HG03025 (cell line): Measurements from ENCODE around the gene ATOH8.

ENCODE experiments used
- ATAC-seq: cut with Tn5 transposase; IDR thresholded peaks from one replicate; pipeline ENCODE4 v1.9.1; 2021; ENCODE audit warnings: mild to moderate bottlenecking, moderate library complexity; ENCODE audit not compliant: unreplicated experiment, low FRiP score

The ATOH8 gene

DNA sequence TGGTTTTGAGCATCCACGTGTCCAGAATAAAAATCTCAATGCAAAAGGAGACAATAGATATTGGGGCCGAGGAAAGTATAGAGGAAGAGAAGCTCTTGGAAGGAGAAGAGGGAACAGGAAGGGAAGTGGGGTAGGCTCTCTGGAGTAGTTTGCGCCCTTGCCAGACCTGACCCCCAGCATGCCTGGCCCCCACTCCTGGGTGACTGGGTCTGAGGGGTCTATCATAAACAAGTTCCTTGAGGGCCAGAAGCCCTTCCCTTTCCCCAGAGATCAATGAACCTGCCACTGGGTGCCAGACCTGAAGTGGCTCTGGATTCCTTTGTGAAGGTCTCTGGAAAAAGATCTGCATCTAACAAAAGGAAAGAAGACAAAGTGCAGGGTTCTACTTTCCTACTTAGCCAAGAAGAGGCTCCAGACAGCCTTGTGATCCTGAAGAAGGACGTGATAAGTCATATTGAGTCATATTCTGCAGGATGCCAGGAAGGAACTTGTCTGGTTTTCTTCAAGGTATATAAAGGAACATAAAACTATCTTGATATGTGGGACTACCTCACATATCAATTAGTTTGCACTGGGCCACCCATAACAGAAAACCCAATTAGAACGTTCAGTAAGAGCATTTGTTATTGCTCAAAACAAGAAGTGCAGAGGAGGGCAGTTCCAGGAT lies 18.7 kb upstream of the ATOH8 start:
- no peak for ATAC-seq

DNA sequence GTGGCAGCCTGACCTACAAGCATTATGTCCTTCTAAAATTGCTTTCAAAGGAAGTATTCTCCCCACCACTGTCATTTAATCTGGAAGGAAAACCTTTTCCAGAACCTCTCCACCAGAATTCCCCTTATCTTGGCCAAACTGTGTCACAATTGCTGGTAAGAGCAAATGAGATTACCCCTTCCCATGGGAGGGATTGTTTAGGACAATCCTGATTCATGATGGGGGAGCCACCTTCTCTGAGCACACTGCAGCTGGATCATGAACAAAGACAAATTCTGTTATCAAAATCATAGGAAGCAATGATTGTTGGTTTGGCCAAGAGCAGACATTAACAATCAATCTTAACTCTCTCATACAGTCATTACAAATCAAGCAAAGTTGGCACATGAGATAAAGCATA lies 18.1 kb upstream of the ATOH8 start:
- no peak for ATAC-seq

DNA sequence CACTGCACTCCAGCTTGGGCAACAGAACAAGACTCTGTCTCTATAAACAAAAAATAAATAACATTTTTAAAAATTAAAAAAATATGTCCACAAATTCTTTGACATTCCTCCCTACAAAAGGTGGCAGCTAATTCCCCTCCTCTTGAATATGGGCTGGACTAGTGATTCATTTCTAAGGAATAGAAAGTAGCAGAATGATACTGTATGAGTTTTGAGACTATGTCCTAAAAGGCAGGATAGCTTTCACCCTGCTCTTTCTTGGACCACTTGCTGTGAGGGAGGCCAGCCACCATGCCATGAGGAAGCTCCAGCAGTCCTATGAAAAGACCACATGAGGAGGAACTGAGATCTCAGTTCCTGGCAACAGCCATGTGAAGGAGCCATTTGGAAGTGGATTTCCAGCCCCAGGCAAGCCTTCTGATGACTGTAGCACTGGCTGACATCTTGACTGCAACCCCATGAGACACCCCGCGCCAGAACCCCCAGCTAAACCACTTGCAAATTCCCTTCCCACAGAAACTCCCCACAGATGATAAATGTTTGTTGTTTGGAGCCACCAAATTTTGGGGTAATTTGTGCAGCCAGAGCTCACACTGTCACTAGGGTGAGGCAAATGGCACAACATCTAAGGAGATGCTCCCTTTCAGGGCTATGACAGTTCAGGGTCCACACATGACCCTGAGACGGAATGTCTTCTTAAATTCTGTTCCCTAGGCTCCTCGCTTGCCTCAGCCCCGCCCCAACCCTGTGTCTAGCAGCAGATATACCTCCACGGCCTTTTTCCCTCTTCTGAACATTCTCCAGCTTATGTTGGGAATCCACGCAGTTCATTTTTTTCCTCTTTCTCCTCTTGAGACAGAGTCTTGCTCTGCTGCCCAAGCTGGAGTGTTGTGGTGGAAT lies 17.1 kb upstream of the ATOH8 start:
- ATAC-seq = no peak

DNA sequence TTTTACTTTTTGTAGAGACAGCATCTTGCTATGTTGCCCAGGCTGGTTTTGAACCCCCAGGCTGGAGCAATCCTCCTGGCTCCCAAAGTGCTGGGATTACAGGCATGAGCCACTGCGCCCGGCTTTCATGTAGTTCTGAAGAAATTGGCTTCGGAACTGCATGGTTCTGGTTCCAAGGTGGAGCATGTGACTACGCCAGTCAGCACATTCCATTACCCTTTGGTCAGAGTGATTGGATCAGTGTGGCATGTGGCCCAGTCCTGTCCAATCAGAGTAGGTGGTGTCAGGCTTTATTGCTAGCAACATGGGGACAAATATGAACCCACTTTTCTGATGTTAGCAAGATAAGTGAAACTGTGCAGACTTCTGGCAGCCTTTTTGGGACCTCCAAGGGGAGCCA lies 16.3 kb upstream of the ATOH8 start:
- ATAC-seq = no peak

DNA sequence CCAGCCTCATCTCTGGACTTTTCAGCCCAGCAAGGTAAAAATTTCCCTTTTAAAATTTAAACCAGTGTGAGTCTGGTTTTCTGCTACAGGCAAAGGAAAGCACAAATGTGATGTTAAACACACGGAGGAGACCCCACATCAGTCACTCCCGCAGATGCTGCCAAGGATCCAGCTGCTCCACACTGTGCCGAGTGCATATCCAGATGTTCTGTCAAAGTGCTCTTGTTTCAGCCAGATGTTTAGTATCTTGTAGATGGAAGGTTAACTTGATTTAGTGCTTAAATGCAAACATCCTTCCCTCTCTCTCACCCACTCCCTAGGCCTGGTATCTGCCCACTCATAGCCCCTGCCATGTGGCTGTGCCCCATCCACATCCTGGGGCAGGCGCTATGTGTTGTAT lies 15.8 kb upstream of the ATOH8 start:
- ATAC-seq = no peak

- no peak for ATAC-seq
Observed at GRCh38 chr2:85740193-85740592, 13.6 kb upstream of the ATOH8 start.

- no peak for ATAC-seq
Observed at GRCh38 chr2:85741211-85741832, 12.5 kb upstream of the ATOH8 start.

DNA sequence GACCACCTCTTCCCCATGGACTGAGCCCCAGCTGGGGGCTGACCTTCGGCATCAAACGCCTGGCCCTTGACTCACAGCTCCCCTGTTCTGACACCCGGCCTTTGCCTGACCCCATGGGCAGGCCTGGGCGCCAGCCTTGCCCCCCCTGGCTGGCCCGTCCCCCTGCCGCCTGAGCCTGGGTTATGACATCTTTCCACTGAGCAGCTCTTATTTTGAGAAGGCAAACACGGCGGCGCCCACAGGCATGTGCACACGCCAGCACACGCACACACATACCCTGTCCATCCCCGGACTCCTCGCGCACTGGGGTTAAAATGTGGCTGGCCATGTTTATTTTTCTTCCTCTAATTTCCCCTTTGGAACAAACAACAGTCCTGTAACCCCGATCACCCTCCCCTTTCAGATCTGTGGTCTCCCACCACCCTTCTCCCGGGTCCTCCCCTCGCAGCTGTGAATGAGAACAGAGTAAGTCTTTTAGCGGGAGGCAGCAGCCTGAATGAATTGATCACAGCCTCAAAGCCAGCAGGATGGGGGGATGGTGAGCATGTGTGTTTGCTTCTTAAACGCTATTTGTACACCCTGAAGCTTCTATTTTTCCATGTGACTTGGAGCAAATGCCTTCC lies 11.8 kb upstream of the ATOH8 start:
- ATAC-seq = no peak

- ATAC-seq = no peak
Observed at GRCh38 chr2:85743304-85743978, 10.3 kb upstream of the ATOH8 start.

DNA sequence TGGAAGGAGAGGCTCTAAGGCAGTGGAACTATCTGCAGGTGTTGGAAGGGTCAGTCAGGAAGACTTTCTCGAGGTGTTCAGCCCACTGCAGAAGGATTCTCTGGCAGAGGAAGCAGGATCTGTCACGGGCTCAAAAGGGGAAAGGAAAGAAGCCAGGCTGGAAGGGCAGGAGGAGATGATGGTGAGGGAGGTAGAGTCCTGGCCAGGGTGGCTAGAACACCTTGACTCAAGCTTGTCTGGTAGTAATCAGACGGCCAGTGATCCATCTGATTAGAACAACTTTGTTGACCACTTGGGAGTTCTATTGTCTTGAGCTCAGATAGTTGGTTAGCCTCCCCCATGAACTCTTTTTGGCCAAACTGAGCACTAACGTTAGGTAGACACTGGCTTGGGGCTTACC lies 9.7 kb upstream of the ATOH8 start:
- ATAC-seq = no peak

DNA sequence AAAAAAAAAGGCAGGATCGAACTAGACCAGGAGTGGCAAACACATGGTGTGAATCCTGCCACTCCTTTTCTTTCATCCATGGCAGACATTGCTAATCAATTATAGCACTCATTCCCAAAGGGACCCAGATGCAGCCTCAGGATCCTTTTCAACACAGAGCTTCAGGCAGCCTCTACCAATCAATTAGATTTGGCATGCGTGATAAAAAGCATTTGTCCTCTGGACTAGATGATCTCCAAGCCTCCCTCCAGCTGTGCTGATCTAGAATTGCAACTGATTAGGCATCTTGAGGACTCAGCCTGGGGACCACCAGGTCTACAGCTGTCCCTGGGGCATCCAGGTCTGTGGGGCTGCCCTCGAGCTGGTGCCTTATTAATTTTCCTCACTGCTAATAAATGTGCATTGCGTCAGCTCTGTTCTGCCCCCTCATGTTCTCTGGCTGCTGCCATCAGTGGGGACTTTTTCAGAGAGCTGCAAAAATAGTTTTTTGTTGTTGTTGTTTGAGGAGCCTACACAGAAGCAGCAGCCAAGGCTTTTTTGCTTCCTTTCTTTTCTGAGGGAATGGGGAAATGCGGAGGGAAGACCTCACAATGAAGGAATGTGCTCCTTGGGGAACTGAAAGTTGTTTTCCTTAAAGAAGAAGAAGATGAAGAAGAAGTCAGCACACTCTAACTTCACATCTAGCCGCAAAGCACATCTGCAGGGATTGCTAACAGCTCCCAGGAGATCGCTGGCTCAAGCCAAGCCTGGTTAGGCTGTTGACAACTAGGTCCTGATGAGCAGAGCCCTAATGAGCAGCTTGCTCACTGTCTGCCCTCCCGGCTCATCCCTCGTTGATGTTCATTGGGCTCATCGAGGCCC lies 8.8 kb upstream of the ATOH8 start:
- no peak for ATAC-seq

- ATAC-seq = no peak
Observed at GRCh38 chr2:85745619-85746018, 8.2 kb upstream of the ATOH8 start.

DNA sequence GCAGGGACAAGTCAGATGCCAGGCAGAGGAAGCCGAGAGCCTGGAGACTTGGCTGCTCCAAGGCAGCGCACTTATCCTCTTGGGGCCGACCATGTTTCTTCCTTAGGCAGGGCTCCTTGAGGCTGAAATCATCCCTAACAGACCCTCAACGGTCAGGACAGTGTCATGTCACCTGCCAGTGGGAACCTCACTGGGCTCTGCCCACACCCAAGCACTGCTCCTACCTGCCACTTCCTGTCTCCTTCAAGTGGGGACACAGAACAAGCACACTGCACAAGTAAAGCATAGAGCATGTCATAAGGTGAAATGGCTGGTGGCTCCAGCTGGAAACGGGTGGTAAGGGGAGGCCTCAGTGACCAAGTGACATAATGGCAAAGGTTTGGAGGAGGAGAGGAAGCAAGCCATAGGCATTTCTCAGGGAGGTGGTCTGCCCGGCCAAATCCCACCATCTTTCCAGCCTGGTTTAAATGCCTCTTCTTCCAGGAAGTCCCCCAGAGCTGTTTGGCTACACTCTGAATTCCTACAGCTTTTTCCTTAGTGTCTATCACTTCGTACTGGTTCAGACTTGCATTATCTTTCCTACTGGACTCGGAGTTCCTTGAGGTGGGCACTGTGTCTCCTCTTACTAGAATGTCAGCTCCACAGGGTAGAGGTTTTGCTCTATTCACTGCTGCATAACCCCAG lies 7.3 kb upstream of the ATOH8 start:
- no peak for ATAC-seq

- ATAC-seq = no peak
Observed at GRCh38 chr2:85747441-85747840, 6.3 kb upstream of the ATOH8 start.

- ATAC-seq = no peak
Observed at GRCh38 chr2:85748039-85748734, 5.6 kb upstream of the ATOH8 start.

DNA sequence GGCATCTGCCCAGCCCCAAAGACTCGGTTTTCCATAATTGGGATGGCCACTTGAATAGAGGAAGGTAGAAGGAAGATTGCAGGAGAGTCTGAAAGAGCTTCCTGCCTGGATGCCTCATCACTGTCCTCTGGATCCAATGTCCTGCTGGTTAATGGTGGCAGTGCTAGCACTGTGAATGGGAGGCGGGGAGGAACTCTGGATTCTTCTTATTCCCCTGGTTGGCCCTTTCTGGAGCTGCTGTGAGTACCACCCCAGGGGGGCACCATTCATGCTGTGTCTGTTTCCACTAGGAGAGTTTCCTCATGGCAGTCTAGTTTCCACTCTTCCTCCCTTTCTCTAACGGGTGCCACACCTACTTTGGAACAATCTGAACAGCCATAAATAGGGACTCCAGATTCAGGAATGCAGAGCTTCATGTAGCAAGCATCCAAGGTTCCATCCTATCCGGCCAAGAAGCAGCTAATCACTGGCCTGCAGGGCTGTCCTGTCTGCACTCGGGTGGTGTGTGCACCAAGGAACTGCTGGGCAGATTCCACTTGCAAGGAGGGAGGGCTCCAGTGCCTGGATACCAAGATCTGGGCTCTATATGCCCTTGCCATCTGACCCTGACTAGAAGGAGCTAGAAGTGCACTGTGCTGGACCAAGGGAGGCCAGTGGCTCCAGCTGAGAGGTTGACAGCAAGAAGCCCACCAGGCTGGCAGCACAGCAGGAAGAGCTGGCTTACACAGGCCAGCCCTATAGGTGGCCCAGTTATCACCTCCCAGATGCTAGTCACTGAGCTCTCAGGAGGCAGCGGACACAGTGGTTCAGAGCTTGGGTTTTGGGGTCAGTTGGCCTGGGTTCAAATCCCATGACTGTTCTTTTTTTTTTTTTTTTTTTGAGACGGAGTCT lies 4.6 kb upstream of the ATOH8 start:
- no peak for ATAC-seq
